ENCODE measurements around the gene KCNC3. TPM values are rescaled to one million over a fixed set of nuclear protein-coding genes. Genes with fewer than 3 reads are reported as not detected.

The KCNC3 gene
- total and polyA plus RNA-seq, 2 of the 4 experiments (the other 2 are of a cell fraction), result 0.07 TPM; not detected in 1

GRCh38 chr19:50327013-50327412 is 2.2 kb downstream of the KCNC3 start:
- Histone ChIP-seq H2BK20ac (ENCODE audit: low read depth, low read length) (no peak overlapping the region), H2BK5ac (ENCODE audit: low read depth, low read length, poor library complexity, severe bottlenecking) (no peak overlapping the region), H3K4me1 (ENCODE audit: control insufficient read depth, insufficient read depth, low read length) (no peaks in the 10 kb centered on the region), H2AK5ac (ENCODE audit: low read depth, low read length) (no peak overlapping the region), H4K5ac (ENCODE audit: low read depth, low read length) (no peak overlapping the region), H3K18ac (ENCODE audit: low read depth, low read length) (no peak overlapping the region), H4K20me1 (ENCODE audit: insufficient read depth, low read length) (no peaks in the 10 kb centered on the region), H2AK9ac (replicated peaks; ENCODE audit: low read depth, low read length, poor library complexity) (no peak overlapping the region), H3K9me3 (ENCODE audit: control insufficient read depth, insufficient read depth, low read length) (peaks cover 11% of the 10 kb centered on the region), H2BK120ac (ENCODE audit: low read depth, low read length) (no peak overlapping the region), H3K27me3 (ENCODE audit: control insufficient read depth, insufficient read depth, low read length) (peaks cover 38% of the 10 kb centered on the region), H3K9me1 (ENCODE audit: insufficient read depth, low read length) (no peaks in the 10 kb centered on the region), H3K79me1 (ENCODE audit: low read depth in 1 of 2, low read length in 2 of 2) (no peaks in the 10 kb centered on the region), H3K4me2 (ENCODE audit: low read depth, low read length) (no peak overlapping the region), H4K91ac (ENCODE audit: insufficient read depth, low read depth, low read length) (no peak overlapping the region), H3K36me3 (ENCODE audit: control insufficient read depth, insufficient read depth, low read length) (no peaks in the 10 kb centered on the region), H2AFZ (replicated peaks; ENCODE audit: low read length, poor library complexity) (no peak overlapping the region), H4K8ac (ENCODE audit: low read depth in 2 of 2, low read length in 2 of 2) (no peak overlapping the region), H3K4me3 (ENCODE audit: insufficient read depth, low read depth, low read length) (no peak overlapping the region), H3K9ac (ENCODE audit: low read depth, low read length) (no peak overlapping the region), H3K56ac (ENCODE audit: extremely low read depth, insufficient read depth, low read length) (no peak overlapping the region), H2BK15ac (ENCODE audit: low read depth, low read length) (no peak overlapping the region), H3K23ac (ENCODE audit: low read depth, low read length) (no peak overlapping the region), H3K27ac (ENCODE audit: insufficient read depth, low read length) (no peak overlapping the region), H3K14ac (replicated peaks; ENCODE audit: low read depth, low read length) (no peak overlapping the region), H3K4ac (ENCODE audit: low read depth, low read length) (no peak overlapping the region)
- POLR2A ChIA-PET (ENCODE audit: unreplicated experiment), result no interaction called here
- TF ChIP-seq RAD21 (IDR thresholded peaks at IDR 0.05; ENCODE audit: low read length), result no peak
- TF ChIP-seq RFX5 (IDR thresholded peaks at IDR 0.05; ENCODE audit: low read depth, low read length), result no peak
- no peak for TF ChIP-seq MAZ (IDR thresholded peaks at IDR 0.05; ENCODE audit: borderline replicate concordance, low read depth, low read length)
- no peak for TF ChIP-seq CHD1 (IDR thresholded peaks at IDR 0.05; ENCODE audit: low read depth, low read length)
- TF ChIP-seq, protein P1, sequence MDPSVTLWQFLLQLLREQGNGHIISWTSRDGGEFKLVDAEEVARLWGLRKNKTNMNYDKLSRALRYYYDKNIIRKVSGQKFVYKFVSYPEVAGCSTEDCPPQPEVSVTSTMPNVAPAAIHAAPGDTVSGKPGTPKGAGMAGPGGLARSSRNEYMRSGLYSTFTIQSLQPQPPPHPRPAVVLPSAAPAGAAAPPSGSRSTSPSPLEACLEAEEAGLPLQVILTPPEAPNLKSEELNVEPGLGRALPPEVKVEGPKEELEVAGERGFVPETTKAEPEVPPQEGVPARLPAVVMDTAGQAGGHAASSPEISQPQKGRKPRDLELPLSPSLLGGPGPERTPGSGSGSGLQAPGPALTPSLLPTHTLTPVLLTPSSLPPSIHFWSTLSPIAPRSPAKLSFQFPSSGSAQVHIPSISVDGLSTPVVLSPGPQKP (IDR thresholded peaks at IDR 0.05; ENCODE audit: borderline replicate concordance, low read depth, low read length), result no peak
- TF ChIP-seq BHLHE40 (IDR thresholded peaks at IDR 0.05; ENCODE audit: low read depth, low read length), result no peak
- TF ChIP-seq, protein P2, sequence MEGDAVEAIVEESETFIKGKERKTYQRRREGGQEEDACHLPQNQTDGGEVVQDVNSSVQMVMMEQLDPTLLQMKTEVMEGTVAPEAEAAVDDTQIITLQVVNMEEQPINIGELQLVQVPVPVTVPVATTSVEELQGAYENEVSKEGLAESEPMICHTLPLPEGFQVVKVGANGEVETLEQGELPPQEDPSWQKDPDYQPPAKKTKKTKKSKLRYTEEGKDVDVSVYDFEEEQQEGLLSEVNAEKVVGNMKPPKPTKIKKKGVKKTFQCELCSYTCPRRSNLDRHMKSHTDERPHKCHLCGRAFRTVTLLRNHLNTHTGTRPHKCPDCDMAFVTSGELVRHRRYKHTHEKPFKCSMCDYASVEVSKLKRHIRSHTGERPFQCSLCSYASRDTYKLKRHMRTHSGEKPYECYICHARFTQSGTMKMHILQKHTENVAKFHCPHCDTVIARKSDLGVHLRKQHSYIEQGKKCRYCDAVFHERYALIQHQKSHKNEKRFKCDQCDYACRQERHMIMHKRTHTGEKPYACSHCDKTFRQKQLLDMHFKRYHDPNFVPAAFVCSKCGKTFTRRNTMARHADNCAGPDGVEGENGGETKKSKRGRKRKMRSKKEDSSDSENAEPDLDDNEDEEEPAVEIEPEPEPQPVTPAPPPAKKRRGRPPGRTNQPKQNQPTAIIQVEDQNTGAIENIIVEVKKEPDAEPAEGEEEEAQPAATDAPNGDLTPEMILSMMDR (conservative IDR thresholded peaks at IDR 0.05; ENCODE audit: low read depth, low read length), result no peak
- TF ChIP-seq RCOR1 (IDR thresholded peaks at IDR 0.05; ENCODE audit: insufficient replicate concordance, low read length), result no peak
- TF ChIP-seq CEBPB (IDR thresholded peaks at IDR 0.05; ENCODE audit: low read depth, low read length), result no peak
- no peak for TF ChIP-seq FOS (IDR thresholded peaks at IDR 0.05; ENCODE audit: low read depth, low read length)
- no peak for TF ChIP-seq SMC3 (IDR thresholded peaks at IDR 0.05; ENCODE audit: low read depth, low read length)
- TF ChIP-seq MXI1 (IDR thresholded peaks at IDR 0.05; ENCODE audit: borderline replicate concordance, low read depth, low read length), result no peak
- TF ChIP-seq POLR2A (IDR thresholded peaks at IDR 0.05; ENCODE audit: low read depth, low read length), result no peak
- no peak for TF ChIP-seq NFE2L2 (IDR thresholded peaks at IDR 0.05; ENCODE audit: low read depth, low read length)
- TF ChIP-seq MAFK (IDR thresholded peaks at IDR 0.05; ENCODE audit: low read depth, low read length), result no peak
- TF ChIP-seq, protein P3, sequence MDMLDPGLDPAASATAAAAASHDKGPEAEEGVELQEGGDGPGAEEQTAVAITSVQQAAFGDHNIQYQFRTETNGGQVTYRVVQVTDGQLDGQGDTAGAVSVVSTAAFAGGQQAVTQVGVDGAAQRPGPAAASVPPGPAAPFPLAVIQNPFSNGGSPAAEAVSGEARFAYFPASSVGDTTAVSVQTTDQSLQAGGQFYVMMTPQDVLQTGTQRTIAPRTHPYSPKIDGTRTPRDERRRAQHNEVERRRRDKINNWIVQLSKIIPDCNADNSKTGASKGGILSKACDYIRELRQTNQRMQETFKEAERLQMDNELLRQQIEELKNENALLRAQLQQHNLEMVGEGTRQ (IDR thresholded peaks at IDR 0.05; ENCODE audit: low read depth, low read length), result no peak
- no peak for DNase-seq
- CTCF ChIA-PET, result no interaction called here
- no peak for ATAC-seq (ENCODE audit: low read depth)
- 44% methylated on average over 2 of the region's 4 CpGs; no CpG with 5 or more reads in 1 of the 2 experiments for WGBS, 2 experiments (ENCODE audit: extremely low coverage in 2 of 2, insufficient read length in 1 of 2)
- BruUV-seq (replicated peaks), result no TSS peak
- intact Hi-C loops (cut with micrococcal nuclease), result no loop called here
- dilution Hi-C loops (cut with HindIII; ENCODE audit: low sequenced_read_pairs, unreplicated experiment), result no loop called here
- in situ Hi-C loops (cut with MboI; ENCODE audit: low sequenced_read_pairs), result no loop called here

Data from IMR-90 (cell line).